Psoas muscle (tissue), 8 donors: Measurements from ENCODE around the gene PRR36. TPM values are rescaled to one million over a fixed set of nuclear protein-coding genes. Genes with fewer than 3 reads are reported as not detected.

Experiments used
- ATAC-seq, 4 donors: fragments of 200-7000 bp; cut with Tn5 transposase; one replicate each; pipeline ENCODE4 v1.9.1; 2020; ENCODE audit warnings: moderate library complexity in 3 of 4, mild to moderate bottlenecking in 2 of 4
- DNase-seq, 2 donors: peaks; one replicate each; pipeline ENCODE4 v3.0.0-alpha.2; 2020
- H3K27ac ChIP-seq: fragments of 200-600 bp; one replicate; pipeline ENCODE4 v1.8.0; 2022
- H3K27me3 ChIP-seq, 3 donors: fragments of 200-600 bp in 1 of 3; one replicate each; pipeline versions ENCODE4 v1.6.1 to v1.8.0; 2013 to 2022; ENCODE audit warnings: low read length in 2 of 3, mild to moderate bottlenecking in 2 of 3, moderate library complexity in 1 of 3; ENCODE audit not compliant: insufficient read depth in 3 of 3
- H3K36me3 ChIP-seq, 2 donors: fragments of 200-600 bp in 1 of 2; one replicate each; pipeline versions ENCODE4 v1.6.1 to v1.8.0; 2013 to 2022; ENCODE audit warnings: low read depth in 1 of 2, mild to moderate bottlenecking in 1 of 2, moderate library complexity in 1 of 2; ENCODE audit not compliant: insufficient read depth in 1 of 2
- H3K4me1 ChIP-seq: fragments of 200-600 bp; one replicate; pipeline ENCODE4 v1.8.0; 2022
- H3K4me3 ChIP-seq: fragments of 200-600 bp; one replicate; pipeline ENCODE4 v1.8.0; 2022; ENCODE audit warnings: mild to moderate bottlenecking
- H3K9me3 ChIP-seq: fragments of 200-600 bp; one replicate; pipeline ENCODE4 v1.8.0; 2022
- WGBS, 3 donors: extraction: QIAGEN DNeasy Blood & Tissue Kit; methylation state at CpG; one replicate each; pipeline versions ENCODE4 v1.1.6 to v1.1.7; 2013; 5-methylcytosine and 5-hydroxymethylcytosine counted together
- intact Hi-C, 2 donors: fragments of 100-400 bp; cut with DNase I; formaldehyde crosslinking; loops; one replicate each; pipeline versions ENCODE4 v1.11.0 to v1.14.2; 2022
- polyA plus RNA-seq, 3 donors: library from polyadenylated mRNA; stranded (reverse); fragments of 200-250 nt; gene quantifications; one replicate each; pipeline ENCODE4 v1.2.3, GENCODE V29; 2013
- total RNA-seq, 4 donors: library from RNA; stranded (reverse); fragmentation: NEBNext Ultra II Directional in 2 of 4; extraction: Animal tissue kit (Norgen Biotek cat#: 25700) in 2 of 4; gene quantifications; one replicate each; pipeline versions ENCODE4 v1.2.1 to v1.2.4, GENCODE V29; 2021 to 2023
- TF ChIP-seq, protein P1 (sequence below): fragments of 200-600 bp; IDR thresholded peaks from one replicate; pipeline ENCODE4 v1.8.0; 2022; ENCODE audit warnings: antibody characterized with exemption
- donor health status: healthy with polysubstance abuse.
- donor health status: DM: no; HTN: no; CAD: no; lungs with moderate emphysema.
- donor health status: Bipolar disorder and iron deficiency.
- donor health status: healthy.
- donor health status: DM: yes; HTN: yes; CAD: no.
- donor health status: DM: no; HTN: no; CAD: no.
- donor health status: DM: no; HTN: no; CAD: no.
- donor health status: DM: yes; HTN: yes; CAD: no.

PRR36 gene
- total and polyA plus RNA-seq, 7 donors: not detected

DNA sequence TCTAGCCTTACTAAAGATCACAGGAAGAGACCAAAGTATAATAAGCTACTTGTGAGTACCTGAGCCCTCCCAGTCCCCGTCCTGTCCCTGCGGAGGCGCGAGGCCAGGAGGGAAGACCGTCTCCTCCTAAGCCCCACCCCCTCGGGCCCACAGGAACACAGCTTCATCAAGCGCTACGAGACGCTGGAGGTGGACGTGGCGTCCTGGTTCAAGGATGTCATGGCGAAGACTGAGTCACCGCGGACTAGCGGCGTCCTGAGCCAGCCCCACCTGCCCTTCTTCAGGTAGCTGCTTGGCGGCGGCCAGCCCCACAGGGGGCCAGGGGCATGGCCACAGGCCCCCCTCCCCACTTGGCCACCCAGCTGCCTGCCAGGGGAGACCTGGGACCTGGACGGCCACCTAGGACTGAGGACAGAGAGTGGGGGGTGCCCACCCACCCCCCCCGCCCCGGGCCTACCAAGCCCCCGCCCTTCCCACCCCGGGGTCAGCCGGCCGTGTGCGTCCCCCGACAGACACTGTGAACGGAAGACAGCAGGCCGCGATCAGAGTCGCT lies 38.0 kb upstream of the PRR36 start:
- Histone ChIP-seq H3K36me3 (peaks cover 4 to 40% of the 10 kb centered on the region in 2 donors), H3K27me3 (peaks cover 0 to 6% (median 5%) of the 10 kb centered on the region in 3 donors), H3K27ac (no peak overlapping the region), H3K9me3 (no peaks in the 10 kb centered on the region), H3K4me3 (no peak overlapping the region), H3K4me1 (peaks cover 7% of the 10 kb centered on the region)
- intact Hi-C loops: no loop called here
- no peak for ATAC-seq
- no peak for DNase-seq
- TF ChIP-seq, protein P1, sequence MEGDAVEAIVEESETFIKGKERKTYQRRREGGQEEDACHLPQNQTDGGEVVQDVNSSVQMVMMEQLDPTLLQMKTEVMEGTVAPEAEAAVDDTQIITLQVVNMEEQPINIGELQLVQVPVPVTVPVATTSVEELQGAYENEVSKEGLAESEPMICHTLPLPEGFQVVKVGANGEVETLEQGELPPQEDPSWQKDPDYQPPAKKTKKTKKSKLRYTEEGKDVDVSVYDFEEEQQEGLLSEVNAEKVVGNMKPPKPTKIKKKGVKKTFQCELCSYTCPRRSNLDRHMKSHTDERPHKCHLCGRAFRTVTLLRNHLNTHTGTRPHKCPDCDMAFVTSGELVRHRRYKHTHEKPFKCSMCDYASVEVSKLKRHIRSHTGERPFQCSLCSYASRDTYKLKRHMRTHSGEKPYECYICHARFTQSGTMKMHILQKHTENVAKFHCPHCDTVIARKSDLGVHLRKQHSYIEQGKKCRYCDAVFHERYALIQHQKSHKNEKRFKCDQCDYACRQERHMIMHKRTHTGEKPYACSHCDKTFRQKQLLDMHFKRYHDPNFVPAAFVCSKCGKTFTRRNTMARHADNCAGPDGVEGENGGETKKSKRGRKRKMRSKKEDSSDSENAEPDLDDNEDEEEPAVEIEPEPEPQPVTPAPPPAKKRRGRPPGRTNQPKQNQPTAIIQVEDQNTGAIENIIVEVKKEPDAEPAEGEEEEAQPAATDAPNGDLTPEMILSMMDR: no peak
- 84 to 91% (median 90%) methylated on average over 29 to 31 of the region's 31 CpGs for WGBS, 3 donors

DNA sequence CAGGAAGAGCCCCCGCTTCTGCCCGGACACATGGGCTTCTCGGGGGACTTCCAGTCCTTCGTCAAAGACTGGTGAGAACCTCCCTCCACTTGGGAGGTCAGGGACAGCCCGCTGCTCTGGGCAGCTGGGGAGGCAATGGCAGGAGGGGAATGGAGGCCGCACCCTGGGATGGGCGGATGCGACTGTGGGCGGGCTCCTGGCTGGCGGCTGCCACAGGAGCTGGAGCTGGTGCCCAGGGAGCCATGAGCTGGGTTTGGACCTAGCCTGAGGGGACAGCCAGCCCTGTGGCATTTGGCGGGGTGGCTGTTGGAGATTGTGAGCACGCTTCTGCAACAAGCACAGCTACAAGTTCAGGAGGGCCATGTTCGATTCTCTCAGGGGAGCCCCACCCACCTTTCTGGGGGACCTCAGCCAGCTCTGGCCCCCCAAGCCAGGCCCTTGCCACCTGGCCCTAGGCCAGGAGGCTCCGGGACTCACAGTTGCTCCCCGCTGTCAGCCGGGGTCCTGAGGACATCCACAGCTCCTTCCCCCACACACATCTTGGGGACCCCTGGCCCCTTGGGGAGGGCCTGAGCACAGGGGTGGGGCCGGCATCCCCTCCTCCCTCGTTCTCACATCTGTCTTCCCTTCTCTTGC lies 37.4 kb upstream of the PRR36 start:
- Histone ChIP-seq H3K9me3 (no peaks in the 10 kb centered on the region), H3K27me3 (peaks cover 0 to 5% (median 2%) of the 10 kb centered on the region in 3 donors), H3K4me1 (peaks cover 4% of the 10 kb centered on the region), H3K36me3 (peaks cover 4 to 40% of the 10 kb centered on the region in 2 donors), H3K4me3 (no peak overlapping the region), H3K27ac (no peak overlapping the region)
- TF ChIP-seq, protein P1: no peak
- intact Hi-C loops: no loop called here
- ATAC-seq (no peak), DNase-seq (no peak)
- 86 to 90% (median 87%) methylated on average over 17 to 18 of the region's 18 CpGs for WGBS, 3 donors

DNA sequence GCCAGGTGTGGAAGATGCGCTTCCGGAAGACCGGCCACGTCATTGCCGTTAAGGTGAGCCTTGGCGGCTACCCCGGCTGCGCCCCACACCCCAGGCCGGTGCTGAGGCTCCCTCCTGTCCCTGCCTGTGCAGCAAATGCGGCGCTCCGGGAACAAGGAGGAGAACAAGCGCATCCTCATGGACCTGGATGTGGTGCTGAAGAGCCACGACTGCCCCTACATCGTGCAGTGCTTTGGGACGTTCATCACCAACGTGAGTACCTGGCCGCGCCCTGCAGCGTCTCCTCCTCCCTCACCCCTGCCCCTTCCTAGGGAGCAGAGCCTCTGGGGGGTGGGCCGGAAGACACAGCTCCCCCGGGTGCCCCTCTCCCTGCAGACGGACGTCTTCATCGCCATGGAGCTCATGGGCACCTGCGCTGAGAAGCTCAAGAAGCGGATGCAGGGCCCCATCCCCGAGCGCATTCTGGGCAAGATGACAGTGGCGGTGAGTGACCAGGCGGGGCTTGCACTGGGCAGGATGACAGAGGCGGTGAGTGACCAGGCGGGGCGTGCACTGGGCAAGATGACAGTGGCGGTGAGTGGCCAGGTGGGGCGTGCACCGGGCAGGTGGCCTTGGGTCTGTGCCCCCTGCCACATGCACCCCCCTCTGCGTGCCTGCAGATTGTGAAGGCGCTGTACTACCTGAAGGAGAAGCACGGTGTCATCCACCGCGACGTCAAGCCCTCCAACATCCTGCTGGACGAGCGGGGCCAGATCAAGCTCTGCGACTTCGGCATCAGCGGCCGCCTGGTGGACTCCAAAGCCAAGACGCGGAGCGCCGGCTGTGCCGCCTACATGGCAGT lies 36.4 kb upstream of the PRR36 start:
- WGBS, 3 donors: 90 to 93% (median 91%) methylated on average over 51 to 54 of the region's 54 CpGs
- ATAC-seq (no peak), DNase-seq (peak in 1 of 2 donors; percentile 53)
- H3K9me3 ChIP-seq: no peaks in the 10 kb centered on the region
- H3K27me3 ChIP-seq: peaks cover 0 to 5% (median 0%) of the 10 kb centered on the region in 3 donors
- H3K4me3 ChIP-seq: no peak overlapping the region
- peaks cover 4 to 51% of the 10 kb centered on the region in 2 donors for H3K36me3 ChIP-seq
- intact Hi-C loops: no loop called here
- H3K4me1 ChIP-seq: peaks cover 4% of the 10 kb centered on the region
- H3K27ac ChIP-seq: no peak overlapping the region
- TF ChIP-seq, protein P1: no peak

DNA sequence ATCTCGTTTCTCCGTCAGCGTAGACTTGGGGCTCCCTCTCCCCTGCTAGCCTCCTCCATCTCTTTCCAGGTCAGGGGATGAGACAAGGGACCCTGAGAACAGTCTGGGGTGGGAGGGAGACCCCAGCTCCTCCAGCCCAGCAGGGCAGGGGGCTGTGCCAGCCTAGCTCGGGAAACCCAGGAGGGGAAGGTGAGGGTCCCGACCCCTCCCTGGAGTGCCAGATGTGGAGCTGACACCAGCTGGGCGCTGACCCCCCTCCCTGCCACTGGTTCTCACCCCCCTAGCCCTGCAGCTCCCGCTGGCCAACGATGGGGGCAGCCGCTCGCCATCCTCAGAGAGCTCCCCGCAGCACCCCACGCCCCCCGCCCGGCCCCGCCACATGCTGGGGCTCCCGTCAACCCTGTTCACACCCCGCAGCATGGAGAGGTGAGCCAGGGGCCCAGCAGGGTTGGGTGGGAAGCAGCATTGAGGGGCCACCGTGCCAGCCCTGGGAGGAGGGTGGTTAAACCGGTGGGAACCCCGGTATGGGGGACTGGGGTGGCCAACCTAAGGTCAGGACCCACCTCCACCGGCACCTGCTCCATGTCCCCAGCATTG lies 35.4 kb upstream of the PRR36 start:
- H3K36me3 ChIP-seq: peaks cover 4 to 51% of the 10 kb centered on the region in 2 donors
- no peaks in the 10 kb centered on the region for H3K9me3 ChIP-seq
- H3K27me3 ChIP-seq: peaks cover 0 to under 1% (median 0%) of the 10 kb centered on the region in 3 donors
- H3K27ac ChIP-seq: no peak overlapping the region
- TF ChIP-seq, protein P1: no peak
- ATAC-seq (no peak), DNase-seq (peak in 1 of 2 donors; percentile 54)
- H3K4me1 ChIP-seq: peaks cover 12% of the 10 kb centered on the region
- no peak overlapping the region for H3K4me3 ChIP-seq
- 90 to 95% (median 94%) methylated on average over 19 to 21 of the region's 21 CpGs for WGBS, 3 donors
- intact Hi-C loops: no loop called here
